Jurkat, Clone E6-1 (cell line): ENCODE measurements around the gene RNU6-1.

Experiments
- DNase-seq: peaks from one replicate; pipeline ENCODE4 v3.0.0-alpha.2; 2011; ENCODE audit warnings: low read depth, low spot score
- H3K4me3 ChIP-seq: 2 replicates; pipeline ENCODE4 v1.5.1; 2011; ENCODE audit warnings: mild to moderate bottlenecking, low read length, control low read depth, moderate library complexity

RNU6-1 gene

DNA sequence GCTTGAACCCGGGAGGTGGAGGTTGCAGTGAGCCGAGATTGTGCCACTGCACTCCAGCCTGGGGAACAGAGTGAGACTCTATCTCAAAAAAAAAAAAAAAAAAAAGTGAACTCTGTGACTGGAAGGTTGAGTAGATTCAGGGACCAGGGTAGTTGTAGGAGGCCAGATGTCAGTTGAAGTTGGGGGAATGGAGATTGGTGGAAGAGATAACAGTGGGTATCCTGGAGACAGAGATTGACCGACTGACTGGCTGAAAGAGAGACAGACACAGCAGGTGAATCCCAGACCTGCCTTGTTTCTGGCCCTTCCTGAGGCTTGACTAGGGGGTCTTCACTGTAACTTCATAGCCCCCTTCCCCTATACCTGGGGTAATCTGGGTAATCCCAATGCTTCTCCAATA is 22.1 kb upstream of the RNU6-1 start:
- no peak for DNase-seq
- no peak overlapping the region for H3K4me3 ChIP-seq

DNA sequence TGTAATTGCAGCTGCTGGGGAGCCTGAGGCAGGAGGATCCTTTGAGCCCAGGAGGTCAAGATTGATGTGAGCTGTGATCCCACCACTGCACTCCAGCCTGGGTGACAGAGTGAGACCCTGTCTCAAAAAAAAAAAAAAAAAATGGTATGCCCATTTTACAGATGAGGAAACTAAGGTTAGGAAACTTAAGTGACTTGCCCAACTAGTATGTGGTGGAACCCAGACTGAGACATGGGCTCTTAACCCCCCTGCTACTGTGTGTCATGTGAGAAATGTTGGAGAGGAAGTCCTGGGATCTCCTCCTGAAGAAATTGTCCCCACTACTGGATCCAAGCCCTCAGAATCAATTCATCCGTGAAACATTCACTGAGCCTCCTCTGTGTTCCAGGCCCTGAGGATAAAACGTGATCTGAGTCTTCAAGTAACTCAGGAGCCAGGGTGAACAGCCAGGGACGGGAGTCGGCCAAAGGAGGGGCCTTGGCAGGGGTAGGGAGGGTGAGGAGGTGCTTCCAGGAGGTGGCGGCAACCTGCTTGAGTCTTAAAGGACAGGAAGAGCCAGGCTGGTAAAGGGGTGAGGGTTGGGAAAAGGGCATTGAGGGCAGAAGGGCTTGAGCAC is 19.6 kb upstream of the RNU6-1 start:
- DNase-seq, result no peak
- H3K4me3 ChIP-seq, result no peak overlapping the region

DNA sequence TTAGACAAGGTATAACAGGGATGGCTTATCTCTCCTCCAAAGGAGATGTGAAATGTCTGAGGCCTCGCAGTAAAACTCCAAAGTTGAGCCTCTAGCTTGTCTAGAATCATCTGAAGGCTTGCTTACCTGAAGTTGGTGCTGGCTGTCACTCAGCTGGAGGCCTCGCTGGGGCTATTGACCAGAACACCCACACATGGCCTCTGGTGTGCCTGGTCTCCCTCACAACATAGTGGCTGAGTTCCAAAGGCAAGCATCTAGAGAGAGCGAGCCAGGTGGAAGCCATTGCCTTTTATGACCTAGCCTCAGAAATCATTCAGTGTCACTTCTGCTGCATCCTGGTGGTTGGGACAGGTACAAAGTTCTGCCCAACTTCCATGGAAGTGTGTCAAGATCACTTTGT is 17.4 kb upstream of the RNU6-1 start:
- H3K4me3 ChIP-seq, result no peak overlapping the region
- DNase-seq, result no peak

DNA sequence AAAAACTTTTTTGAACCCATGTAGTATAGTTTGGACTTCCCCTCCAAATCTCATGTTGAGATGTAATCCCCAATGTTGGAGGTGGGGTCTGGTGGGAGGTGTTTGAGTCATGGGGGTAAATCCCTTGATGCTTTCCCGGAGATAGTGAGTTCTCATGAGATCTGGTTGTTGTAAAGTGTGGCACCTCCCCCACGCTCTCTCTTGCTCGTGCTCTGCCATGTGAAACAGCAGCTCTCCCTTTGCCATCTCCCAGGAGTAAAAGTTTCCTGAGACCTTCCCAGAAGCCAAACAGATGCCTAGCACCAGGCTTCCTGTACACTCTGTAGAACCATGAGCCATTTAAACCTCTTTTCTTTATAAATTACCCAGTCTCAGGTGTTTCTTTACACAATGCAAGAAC is 16.0 kb upstream of the RNU6-1 start:
- H3K4me3 ChIP-seq, result no peak overlapping the region
- no peak for DNase-seq

DNA sequence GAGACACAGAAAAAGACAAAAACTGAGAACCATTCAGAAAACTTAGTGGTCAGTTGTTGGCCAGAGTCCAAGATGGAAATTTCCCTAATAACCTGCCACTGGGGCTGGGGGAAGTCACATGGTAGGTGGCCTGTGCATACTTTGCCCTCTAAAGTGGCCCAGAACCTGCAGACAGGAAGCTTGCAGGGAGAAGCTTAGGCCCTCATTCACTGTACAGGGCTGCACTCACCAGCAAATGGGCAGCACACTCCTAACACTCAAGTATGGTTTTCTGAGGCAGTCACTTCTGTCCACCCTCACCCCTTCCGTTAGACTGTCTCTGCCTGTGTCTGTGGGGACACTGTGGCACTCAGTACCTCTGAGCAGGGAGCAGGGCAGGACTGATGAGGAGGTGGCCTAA is 14.5 kb upstream of the RNU6-1 start:
- no peak overlapping the region for H3K4me3 ChIP-seq
- no peak for DNase-seq

DNA sequence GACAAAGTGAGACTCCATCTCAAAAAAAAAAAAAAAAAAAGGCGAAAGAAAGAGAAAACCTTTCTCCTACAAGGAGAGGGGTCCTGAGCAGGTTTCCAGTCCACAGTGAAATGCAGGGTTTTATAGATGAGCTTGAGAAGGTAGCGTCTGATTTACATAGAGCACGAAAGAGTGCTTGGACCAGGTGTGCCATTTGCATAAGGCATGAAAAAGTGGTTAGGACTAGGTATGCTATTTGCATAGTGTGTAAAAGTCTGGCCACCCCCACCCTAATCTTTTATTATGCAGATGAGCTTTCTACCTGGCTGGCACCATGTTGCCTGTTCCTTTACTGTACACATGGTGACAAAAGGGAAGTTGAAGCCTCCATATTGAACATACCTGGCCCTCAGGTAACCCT is 13.6 kb upstream of the RNU6-1 start:
- no peak overlapping the region for H3K4me3 ChIP-seq
- DNase-seq, result no peak

DNA sequence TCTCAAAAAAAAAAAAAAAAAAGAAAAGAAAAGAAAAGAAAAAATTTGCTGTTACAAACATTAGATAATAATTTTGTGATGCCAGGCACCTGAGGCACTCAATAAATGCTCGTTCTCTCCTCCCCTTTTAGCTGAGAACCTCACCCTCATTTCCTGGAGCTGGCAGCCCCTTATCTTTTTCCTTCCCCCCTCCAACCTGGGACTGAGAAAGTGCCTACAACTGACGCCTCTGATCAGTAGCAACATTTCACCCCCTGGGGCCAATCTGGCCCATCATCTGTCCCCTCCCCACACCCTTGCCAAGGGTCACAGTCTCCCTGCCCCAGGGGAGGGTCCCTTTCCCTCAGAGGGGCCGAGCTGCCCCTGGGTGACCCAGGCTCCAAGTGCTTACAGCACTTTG is 12.6 kb upstream of the RNU6-1 start:
- no peak for DNase-seq
- no peak overlapping the region for H3K4me3 ChIP-seq

DNA sequence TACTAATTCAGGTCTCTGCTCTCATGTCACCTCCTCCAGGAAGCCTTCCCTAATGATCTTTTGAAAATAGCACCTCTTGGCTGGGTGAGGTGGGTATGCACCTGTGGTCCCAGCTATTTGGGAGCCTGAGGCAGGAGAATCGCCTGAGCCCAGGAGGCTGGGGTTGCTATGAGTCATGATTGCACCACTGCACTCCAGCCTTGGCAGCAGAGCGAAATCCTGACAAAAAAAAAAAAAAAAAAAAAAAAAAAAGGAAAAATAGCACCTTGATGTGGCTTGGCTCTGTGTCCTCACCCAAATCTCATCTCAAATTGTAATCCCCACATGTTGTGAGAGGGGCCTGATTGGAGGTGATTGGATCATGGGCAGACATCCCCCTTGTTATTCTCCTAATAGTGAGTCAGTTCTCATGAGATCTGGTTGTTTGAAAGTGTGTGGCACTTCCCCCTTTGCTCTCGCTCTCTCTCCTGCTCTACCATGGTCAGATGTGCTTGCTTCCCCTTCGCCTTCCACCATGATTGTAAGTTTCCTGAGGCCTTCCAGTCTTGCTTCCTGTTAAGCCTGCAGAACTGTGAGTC is 11.2 kb upstream of the RNU6-1 start:
- no peak for DNase-seq
- H3K4me3 ChIP-seq, result no peak overlapping the region

DNA sequence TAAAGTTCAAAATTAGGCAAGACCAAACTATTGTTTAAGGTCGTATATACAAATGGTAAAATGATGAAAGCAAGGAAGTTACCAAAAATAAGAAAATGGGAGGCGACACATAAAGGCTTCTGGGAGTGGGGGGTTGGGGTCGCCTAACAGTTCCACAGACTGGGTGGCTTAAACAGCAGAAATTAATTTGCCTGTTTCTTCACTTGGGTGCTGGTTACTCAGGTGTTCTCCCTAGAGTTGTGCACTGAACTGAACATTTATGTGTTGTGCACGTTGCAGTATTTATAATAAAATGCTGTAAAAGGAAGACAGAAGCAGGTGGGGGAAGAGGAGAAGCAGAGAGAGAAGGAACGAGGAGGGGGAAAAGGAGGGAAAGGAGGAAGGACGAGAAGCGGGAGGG is 10.5 kb upstream of the RNU6-1 start:
- DNase-seq, result no peak
- H3K4me3 ChIP-seq, result no peak overlapping the region

DNA sequence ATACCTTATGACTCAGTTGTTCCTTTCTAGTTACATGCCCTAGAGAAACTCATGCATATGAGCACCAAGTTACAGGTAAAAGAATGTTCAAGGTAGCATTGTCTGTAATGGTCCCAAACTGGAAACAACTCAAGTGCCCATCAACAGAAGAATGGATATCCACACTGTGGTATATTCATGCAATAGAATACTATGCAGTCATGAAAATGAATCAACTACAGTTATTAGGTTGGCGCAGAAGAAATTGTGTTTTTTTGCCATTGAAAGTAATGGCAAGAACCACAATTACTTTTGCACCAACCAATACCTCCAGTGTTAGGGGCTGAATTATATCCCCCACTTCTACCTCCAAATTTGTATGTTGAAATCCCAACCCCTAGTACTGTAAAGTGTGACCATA is 9.7 kb upstream of the RNU6-1 start:
- H3K4me3 ChIP-seq, result no peak overlapping the region
- DNase-seq, result no peak

DNA sequence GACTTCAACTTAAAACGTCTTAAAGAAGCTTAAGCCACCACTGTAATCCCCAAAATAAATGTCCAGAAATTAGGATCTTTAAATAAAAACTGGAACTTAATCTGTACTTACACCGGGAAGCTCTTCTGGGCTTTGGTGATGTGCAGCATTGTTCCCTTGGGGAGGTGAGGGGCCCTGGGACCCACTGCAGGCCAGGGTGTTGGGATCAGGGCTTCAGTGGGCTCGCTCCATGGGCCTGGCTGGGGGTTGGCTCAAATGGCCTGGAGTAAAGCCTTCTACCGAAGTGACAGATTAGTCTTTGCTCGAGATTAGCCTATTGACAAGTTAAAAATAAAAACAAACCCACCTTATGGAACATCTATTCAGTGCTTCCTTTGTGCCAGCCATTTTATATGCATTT is 6.1 kb upstream of the RNU6-1 start:
- no peak overlapping the region for H3K4me3 ChIP-seq
- no peak for DNase-seq

DNA sequence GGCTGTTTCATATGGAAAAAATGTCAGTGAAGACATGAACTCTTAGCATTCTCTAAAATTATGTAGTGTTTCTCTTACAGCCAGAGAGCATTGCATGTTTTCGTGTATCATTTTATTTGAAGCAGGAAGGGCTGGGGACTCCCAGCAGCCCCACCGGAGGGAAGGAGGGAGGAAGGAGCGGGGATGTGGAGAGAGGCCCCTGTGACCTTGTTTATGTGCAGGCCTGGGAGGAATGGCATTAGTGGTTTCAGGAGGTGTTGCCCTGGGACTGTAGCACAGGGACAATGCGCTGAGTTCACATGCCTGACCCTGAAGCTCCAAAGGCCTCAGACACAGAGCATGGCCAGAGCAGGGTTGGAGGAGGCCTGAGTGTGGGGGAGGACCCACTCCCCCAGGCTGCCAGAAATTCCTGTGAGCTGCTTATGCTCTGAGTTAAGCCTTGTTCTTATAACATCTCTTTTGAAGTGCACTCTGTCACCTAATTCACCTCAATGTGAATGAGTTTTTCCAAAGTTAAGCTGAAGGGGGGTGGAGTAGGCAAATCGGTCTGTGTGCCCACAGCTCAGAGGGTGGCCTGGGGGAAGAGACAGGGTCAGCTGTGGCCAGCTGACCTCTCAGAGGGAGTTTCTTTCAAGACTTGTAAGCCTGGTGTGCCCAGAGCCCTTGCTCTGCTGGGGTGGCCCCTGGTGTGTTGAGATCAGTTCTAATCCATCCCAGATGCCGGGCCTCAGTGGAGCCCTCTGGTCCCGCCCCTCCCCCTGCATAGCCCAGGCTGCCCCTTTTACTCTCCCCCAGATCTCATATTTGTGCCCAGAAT is 3.9 kb upstream of the RNU6-1 start:
- H3K4me3 ChIP-seq, result no peak overlapping the region
- DNase-seq, result no peak

DNA sequence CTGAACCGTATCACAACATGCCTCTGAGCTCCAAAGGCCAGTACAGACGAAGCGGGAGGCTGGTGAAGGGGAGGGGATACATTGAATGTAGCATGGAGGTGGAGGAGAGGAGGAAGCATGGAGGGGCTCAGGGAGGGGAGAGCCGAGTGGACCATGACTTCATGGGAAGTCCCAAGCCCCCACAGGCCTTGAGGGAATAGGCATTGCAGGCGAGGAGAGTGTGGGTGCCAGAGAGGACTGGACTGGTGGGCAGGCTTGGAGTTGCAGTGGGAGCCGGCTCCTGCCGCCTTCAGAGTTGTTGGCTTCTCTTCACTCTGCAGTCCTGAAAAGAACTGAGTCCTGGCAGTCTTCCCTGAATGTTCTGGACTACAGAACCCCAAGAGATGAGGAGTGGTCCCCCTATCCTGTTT is 3.3 kb upstream of the RNU6-1 start:
- DNase-seq, result no peak

DNA sequence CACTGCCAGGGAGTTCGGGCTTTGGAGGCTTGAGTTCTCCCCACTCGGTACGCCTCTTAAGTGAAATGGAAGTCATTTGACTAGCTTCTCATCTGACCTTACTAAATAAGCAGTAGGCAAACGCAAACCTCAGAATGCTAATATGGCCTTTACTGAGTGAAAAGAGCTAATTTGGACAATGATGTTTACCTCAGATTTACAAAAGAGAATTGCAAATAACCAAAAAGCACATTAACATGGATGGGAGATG is 1.6 kb upstream of the RNU6-1 start:
- DNase-seq, result no peak
- H3K4me3 ChIP-seq, result no peak overlapping the region

More for the DNA sequence above, 3.3 kb upstream of the RNU6-1 start:
- H3K4me3 ChIP-seq, result no peak overlapping the region

DNA sequence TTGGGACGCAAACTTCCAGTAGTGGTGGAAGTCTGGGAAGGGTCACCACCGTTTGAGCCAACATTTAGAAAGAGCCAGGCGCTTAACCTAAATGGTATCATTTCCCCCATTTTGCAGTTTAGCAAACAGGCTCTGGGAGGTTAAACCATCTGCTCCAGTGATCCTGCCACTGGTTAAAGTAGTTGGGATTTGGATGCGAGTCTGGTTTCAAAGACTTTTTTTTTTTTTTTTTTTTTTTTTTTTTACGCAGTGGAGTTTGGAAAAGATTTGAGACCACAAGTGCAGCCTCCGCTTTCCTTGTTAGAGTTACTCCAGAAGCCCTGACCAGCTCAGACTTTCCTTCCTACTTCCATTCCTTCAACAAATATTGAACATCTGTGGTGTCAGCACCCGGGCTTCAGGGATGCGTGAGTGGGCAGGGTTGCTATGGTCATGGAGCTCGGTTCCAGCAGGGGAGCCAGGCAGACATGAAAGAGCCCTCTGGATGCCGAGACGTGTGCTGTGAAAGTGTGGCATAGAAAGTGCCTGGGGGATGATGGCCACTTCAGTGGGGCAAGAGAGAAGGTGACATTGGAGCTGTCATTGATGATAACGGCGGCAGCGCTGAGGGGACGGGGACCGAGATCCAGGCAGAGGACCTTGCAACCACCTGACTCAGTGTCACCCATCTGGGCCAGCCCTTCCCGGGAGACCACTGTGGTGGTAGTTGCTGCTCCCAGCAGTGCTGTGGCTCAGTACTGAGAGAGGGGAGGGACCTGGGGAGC is 1.1 kb upstream of the RNU6-1 start:
- peak overlapping the region; percentile 83 for H3K4me3 ChIP-seq
- no peak for DNase-seq

DNA sequence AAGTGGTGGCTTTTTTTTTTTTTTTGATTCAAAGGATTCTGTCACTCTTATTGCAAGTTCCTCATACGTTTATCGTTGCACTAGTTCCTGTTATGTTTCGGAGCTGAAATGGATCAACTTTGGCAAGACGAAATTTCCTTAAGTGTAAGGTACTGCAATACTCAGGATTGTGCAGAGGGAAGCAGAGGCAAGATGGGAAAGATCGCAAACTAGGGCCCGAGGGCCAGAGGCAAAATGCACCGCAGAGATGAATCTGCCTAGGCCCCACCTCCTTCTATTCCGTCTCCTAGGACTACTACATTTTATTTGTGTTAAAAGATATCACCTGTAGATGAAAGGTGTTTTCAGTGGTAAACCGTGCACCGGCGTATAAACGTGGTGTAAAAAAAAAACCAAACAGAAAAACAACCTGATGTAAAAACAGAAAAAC is 331 bp downstream of the RNU6-1 start:
- peak; percentile 61 for DNase-seq
- peak overlapping the region; percentile 83 for H3K4me3 ChIP-seq

DNA sequence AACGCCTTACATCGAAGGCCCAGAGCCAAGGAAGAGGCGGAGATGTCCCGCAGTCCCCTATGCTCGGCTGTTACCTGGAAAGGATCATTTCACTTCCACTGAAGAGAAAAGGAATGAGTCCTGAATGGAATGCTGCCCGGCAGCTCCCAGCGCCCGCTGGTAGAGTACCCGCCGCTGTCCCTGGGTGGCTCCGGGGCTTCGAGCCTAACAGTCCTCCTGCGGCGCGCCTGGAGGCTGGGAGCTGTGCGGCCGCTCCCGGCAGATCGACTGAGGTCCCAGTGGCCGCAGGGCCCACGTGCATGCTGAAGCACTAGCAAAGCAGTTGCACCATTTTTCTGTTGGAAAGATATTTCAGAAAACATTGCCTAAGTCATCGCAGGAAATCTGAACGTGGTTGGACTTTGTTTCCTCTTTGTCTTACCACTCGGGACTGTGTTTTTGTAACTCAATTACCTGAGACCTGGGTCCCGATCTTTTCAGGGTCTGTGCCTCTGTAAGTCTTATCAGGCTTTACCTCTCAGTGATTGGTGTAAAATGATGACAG is 984 bp downstream of the RNU6-1 start:
- DNase-seq, result no peak
- H3K4me3 ChIP-seq, result peak overlapping the region; percentile 83

DNA sequence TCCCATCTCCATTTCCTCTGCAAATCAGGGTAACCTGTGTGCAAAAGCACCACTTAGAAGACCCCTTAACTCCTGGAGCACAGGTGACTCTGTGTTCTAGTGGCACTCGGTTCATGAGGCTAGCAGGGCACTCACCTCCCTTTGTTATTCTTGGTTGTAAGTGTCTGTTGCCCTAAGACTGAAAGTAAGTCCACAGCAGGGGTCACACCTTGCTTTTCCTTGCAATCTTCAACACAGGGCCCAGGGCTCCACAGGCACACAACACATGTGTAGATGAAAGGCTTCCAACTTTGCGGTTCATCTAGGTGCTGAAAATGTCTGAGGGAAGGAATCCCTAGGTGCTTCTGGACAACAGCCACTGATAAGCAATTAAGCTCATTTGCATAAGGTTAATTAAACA is 2.9 kb downstream of the RNU6-1 start:
- DNase-seq, result no peak

DNA sequence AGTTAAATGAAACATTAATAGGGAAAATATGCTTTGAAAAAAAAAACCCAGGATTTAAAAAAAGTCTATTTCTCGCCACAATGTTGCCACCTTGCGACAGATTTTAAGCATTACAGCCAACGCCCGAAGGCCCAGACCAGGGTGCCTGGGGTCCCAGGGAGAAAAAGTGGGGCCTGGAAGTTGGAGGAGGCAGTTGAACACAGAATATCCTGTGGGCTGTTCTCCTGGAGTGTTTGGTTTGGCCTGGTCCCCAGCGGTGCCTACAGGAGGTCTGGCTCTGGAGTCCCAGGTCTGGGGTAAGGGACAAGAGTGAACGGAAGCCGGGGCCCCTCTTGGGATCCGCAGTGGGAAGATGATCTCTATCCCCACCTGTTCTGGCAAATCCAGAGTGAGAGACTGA is 3.4 kb downstream of the RNU6-1 start:
- no peak overlapping the region for H3K4me3 ChIP-seq
- DNase-seq, result no peak

More for the DNA sequence above, 2.9 kb downstream of the RNU6-1 start:
- no peak overlapping the region for H3K4me3 ChIP-seq

DNA sequence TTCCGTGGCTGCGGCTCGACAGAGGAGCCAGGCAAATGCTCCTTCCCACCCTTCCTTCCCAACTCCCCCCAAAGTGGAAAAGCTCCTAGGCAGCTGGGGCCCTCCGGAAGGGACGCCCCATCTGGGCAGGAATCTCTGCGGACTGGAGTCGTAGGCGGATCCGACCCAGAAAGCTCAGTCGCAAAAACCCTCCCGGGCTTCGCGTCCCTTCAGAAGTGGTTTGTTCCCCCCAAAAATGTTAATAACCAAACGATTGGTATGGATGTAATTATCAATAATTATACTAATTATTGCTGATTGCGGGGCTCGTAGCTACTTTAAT is 3.8 kb downstream of the RNU6-1 start:
- DNase-seq, result no peak
- H3K4me3 ChIP-seq, result no peak overlapping the region
